Epithelial cell of esophagus (primary cell): ENCODE measurements around the gene OR5AR1.
A peak's percentile ranks its signal among the peaks of the same experiment; 100 is the strongest.

Source experiments
- DNase-seq: peaks from one replicate; pipeline ENCODE4 v3.0.0; 2010; ENCODE audit warnings: low read depth
- H3K4me3 ChIP-seq: 2 replicates; pipeline ENCODE4 v1.5.1; 2011; ENCODE audit warnings: mild to moderate bottlenecking, low read length, control low read depth
- CTCF ChIP-seq: IDR thresholded peaks from 2 replicates; pipeline ENCODE4 v1.5.1; 2011; ENCODE audit warnings: low read depth, mild to moderate bottlenecking, low read length, control low read depth, inconsistent platforms; ENCODE audit not compliant: insufficient read depth; ENCODE audit errors: missing control alignments

Gene OR5AR1

GRCh38 chr11:56700914-56701485 is 37.5 kb downstream of the OR5AR1 start:
- no peak overlapping the region for H3K4me3 ChIP-seq
- no peak for DNase-seq
- no peak for TF ChIP-seq CTCF

- no peak for DNase-seq
- no peak overlapping the region for H3K4me3 ChIP-seq
- TF ChIP-seq CTCF, result no peak
Observed at GRCh38 chr11:56705784-56706396, 42.4 kb downstream of the OR5AR1 start.

- no peak overlapping the region for H3K4me3 ChIP-seq
- DNase-seq, result peak; percentile 60
- no peak for TF ChIP-seq CTCF
Observed at GRCh38 chr11:56706486-56706885, 43.0 kb downstream of the OR5AR1 start.

- no peak overlapping the region for H3K4me3 ChIP-seq
- peak; percentile 26 for DNase-seq
- no peak for TF ChIP-seq CTCF
Observed at GRCh38 chr11:56714206-56714605, 50.7 kb downstream of the OR5AR1 start.
